Measurements from ENCODE around the gene MRPS25. TPM values are rescaled to one million over a fixed set of nuclear protein-coding genes. Genes with fewer than 3 reads are reported as not detected.

MRPS25 gene
- total and polyA plus RNA-seq, 2 donors (not counting 3 experiments of a cell fraction or from before 2014, with no cell fraction given) = 32.5 to 68.7 TPM

DNA sequence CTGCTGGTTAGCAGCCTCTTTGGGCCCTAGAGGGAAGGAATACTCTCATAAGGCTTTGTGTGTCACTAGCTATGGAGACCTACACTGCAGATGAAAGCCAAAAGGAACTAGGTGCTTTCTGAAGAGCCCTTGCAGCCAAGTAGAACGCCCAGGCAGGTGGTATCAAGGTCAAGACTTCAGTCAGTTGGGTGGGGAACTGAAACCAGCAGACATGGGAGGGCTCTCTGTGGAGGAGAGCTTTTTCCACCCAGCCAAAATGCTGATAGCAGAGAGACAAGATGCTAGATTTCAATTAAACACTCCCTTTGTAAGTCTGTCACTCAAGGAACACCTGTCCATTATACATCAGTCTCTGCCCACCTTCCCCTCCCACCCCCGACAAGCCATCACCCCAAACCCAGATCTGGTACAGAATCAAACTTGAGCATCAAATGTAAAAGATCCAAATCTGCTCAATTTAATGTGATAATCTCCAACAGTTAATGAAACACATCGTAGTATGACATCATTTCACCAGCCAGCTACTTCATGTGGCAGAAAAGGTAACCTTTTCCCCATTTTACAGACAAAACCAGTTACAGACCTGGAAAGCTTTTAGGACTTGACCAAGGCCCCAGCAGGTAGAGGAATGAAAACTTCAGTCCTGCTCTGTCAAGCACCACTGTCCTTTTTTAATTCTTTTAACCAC lies 14.6 kb downstream of the MRPS25 start:
- BruUV-seq (replicated peaks) = no TSS peak

More for the DNA sequence above, 14.6 kb downstream of the MRPS25 start:
- Histone ChIP-seq H3K9ac (replicated peaks; ENCODE audit: extremely low read depth, insufficient read depth, low read length) (no peak overlapping the region), H3K4me1 (ENCODE audit: control insufficient read depth, extremely low read depth, insufficient read depth, low read length) (no peaks in the 10 kb centered on the region), H2AFZ (ENCODE audit: low read depth, low read length) (no peak overlapping the region), H3K79me2 (ENCODE audit: control insufficient read depth, insufficient read depth, low read length) (peaks cover 44% of the 10 kb centered on the region), H3K27me3 (ENCODE audit: control insufficient read depth in 2 of 2, insufficient read depth in 2 of 2, low read length in 2 of 2) (no peaks in the 10 kb centered on the region), H3K9me3 (replicated peaks; ENCODE audit: control insufficient read depth, insufficient read depth, low read length) (no peaks in the 10 kb centered on the region), H3K4me3 (replicated peaks in 1 of 3; ENCODE audit: insufficient read depth in 1 of 3, low read depth in 1 of 3, low read length in 3 of 3) (no peak overlapping the region), H4K20me1 (replicated peaks; ENCODE audit: control insufficient read depth, extremely low read depth, insufficient read depth, low read length) (no peaks in the 10 kb centered on the region), H3K4me2 (ENCODE audit: insufficient read depth, low read length) (no peak overlapping the region), H3K9me1 (replicated peaks; ENCODE audit: control insufficient read depth, extremely low read depth, insufficient read depth, low read length) (no peaks in the 10 kb centered on the region), H3K36me3 (ENCODE audit: control insufficient read depth in 2 of 2, extremely low read depth in 1 of 2, insufficient read depth in 2 of 2, low read length in 2 of 2) (peaks cover 23 to 33% of the 10 kb centered on the region in 2 experiments), H3K27ac (ENCODE audit: insufficient read depth, low read depth, low read length) (no peak overlapping the region)
- POLR2A ChIA-PET = no interaction called here
- dilution Hi-C loops (cut with MboI; ENCODE audit: extremely low pct_ligation_motif_present, low sequenced_read_pairs) = no loop called here
- CTCF ChIA-PET = interaction anchor here (0.8 to 1.6 kb wide), 6 partner anchors 10 to 377 kb away, joined by 4 to 17 read pairs (median 6); partner anchors contain the start of genes MRPS25 and RBSN
- TF ChIP-seq EZH2 (IDR thresholded peaks at IDR 0.05; ENCODE audit: borderline replicate concordance, low read depth, low read length, severe bottlenecking) (no peak), JUN (IDR thresholded peaks at IDR 0.05; ENCODE audit: borderline replicate concordance, insufficient read depth, insufficient read length, low read depth) (no peak), CTCF (IDR thresholded peaks at IDR 0.05; ENCODE audit: extremely low read depth in 1 of 2, insufficient read depth in 1 of 2, low read depth in 1 of 2, low read length in 2 of 2) (no peak), POLR2A (IDR thresholded peaks at IDR 0.05; ENCODE audit: low read depth, low read length) (no peak), FOS (IDR thresholded peaks at IDR 0.05; ENCODE audit: borderline replicate concordance, insufficient read depth, low read length) (no peak), POLR2AphosphoS5 (IDR thresholded peaks at IDR 0.05; ENCODE audit: insufficient read depth, low read depth, low read length) (no peak)
- FAIRE-seq (no peak), DNase-seq (ENCODE audit: low read depth, low spot score) (no peak)
- intact Hi-C loops (cut with micrococcal nuclease) = loop anchor here (2.0 kb wide), 1 partner anchor 14 kb away; the partner anchor contains the start of gene MRPS25

Data from endothelial cell of umbilical vein (primary cell).